A549 (cell line): ENCODE data around the gene RASSF3. TPM values are rescaled to one million over a fixed set of nuclear protein-coding genes. Genes with fewer than 3 reads are reported as not detected.

Source experiments
- ATAC-seq, 2 experiments: fragments of 200-7000 bp in 1 of 2; fragments of >200 bp in 1 of 2; cut with Nextera tagmentation in 1 of 2; cut with Tn5 transposase in 1 of 2; 3 replicates each; pipeline versions ENCODE4 v1.8.0 to v1.9.1; 2018 to 2020; ENCODE audit warnings: mild to moderate bottlenecking in 1 of 2, moderate library complexity in 1 of 2
- CTCF ChIA-PET: fragments of 300-600 bp; sonication (Branson Sonifier 250); formaldehyde crosslinking; extraction: SDS; loops from one replicate; lab custom pipeline; 2021; ENCODE audit warnings: antibody characterized with exemption, inconsistent platforms; lab: Yijun Ruan, JAX
- POLR2A ChIA-PET: fragments of 350-600 bp; formaldehyde crosslinking; extraction: SDS; loops from one replicate; lab custom pipeline; 2021; ENCODE audit warnings: antibody characterized with exemption, inconsistent platforms; lab: Yijun Ruan, JAX
- DNase-seq, 2 experiments: peaks; one replicate each; pipeline versions ENCODE4 v3.0.0 to v3.0.0-alpha.2; 2011 to 2016; ENCODE audit warnings: low read depth in 1 of 2, low spot score in 1 of 2
- FAIRE-seq: peaks from 2 replicates; lab custom pipeline; 2011; peaks lifted over from hg19 to GRCh38; lab: Jason Lieb, UNC
- H3K27ac ChIP-seq, 2 experiments: fragments of >200 bp; sonication (Bioruptor Twin); formaldehyde crosslinking; 3 replicates each; pipeline ENCODE4 v1.5.1; 2016 to 2017
- H3K4me1 ChIP-seq: fragments of >200 bp; sonication (Bioruptor Twin); formaldehyde crosslinking; 3 replicates; pipeline ENCODE4 v1.6.1; 2016
- H3K4me2 ChIP-seq: fragments of >200 bp; sonication (Bioruptor Twin); formaldehyde crosslinking; 3 replicates; pipeline ENCODE4 v1.6.1; 2016
- H3K4me3 ChIP-seq: fragments of >200 bp; sonication (Bioruptor Twin); formaldehyde crosslinking; 3 replicates; pipeline ENCODE4 v1.5.1; 2016
- H3K9me3 ChIP-seq: fragments of >200 bp; sonication (Bioruptor Twin); formaldehyde crosslinking; 3 replicates; pipeline ENCODE4 v1.6.1; 2016
- BHLHE40 ChIP-seq: IDR thresholded peaks from 2 replicates; pipeline ENCODE4 v1.6.1; 2012; ENCODE audit warnings: low read depth, low read length, inconsistent platforms
- CBX2 ChIP-seq: fragments of 200-600 bp; sonication (generic); IDR thresholded peaks from 2 replicates; pipeline ENCODE4 v1.6.1; 2016; ENCODE audit warnings: low read depth, mild to moderate bottlenecking, borderline replicate concordance
- CEBPB ChIP-seq, 2 experiments: fragments of >200 bp in 1 of 2; sonication (Bioruptor Twin) in 1 of 2; formaldehyde crosslinking in 1 of 2; IDR thresholded peaks; 2 replicates each; pipeline ENCODE4 v1.6.1; 2012 to 2016
- CHD2 ChIP-seq: fragments of 150-350 bp; IDR thresholded peaks from 2 replicates; pipeline ENCODE4 v1.6.1; 2014; ENCODE audit warnings: low read length; ENCODE audit not compliant: partially characterized antibody
- EHF ChIP-seq: fragments of 250-450 bp; sonication (Bioruptor Pico); IDR thresholded peaks from 2 replicates; pipeline ENCODE4 v1.5.0; 2020; ENCODE audit warnings: mild to moderate bottlenecking
- FOSL2 ChIP-seq, 2 experiments: fragments of 450-650 bp in 1 of 2; fragments of >200 bp in 1 of 2; sonication (Bioruptor Twin) in 1 of 2; formaldehyde crosslinking; IDR thresholded peaks; 2 replicates each; pipeline versions ENCODE4 v1.5.0 to v1.6.1; 2016 to 2020; ENCODE audit warnings: mild to moderate bottlenecking in 1 of 2, moderate library complexity in 1 of 2
- HDAC2 ChIP-seq: fragments of 200-600 bp; sonication (generic); IDR thresholded peaks from 2 replicates; pipeline ENCODE4 v1.6.1; 2016
- HEYL ChIP-seq: fragments of 250-450 bp; sonication (Bioruptor Pico); IDR thresholded peaks from 2 replicates; pipeline ENCODE4 v1.8.0; 2021; ENCODE audit warnings: mild to moderate bottlenecking, moderate library complexity
- JUN ChIP-seq, 2 experiments: fragments of >200 bp; sonication (Bioruptor Twin); formaldehyde crosslinking; IDR thresholded peaks; 2 replicates in 1 of 2; 3 replicates in 1 of 2; pipeline ENCODE4 v1.6.1; 2016 to 2017
- JUNB ChIP-seq: fragments of >200 bp; sonication (Bioruptor Twin); formaldehyde crosslinking; IDR thresholded peaks from 2 replicates; pipeline ENCODE4 v1.6.1; 2016
- MAFK ChIP-seq: fragments of 450-650 bp; IDR thresholded peaks from 2 replicates; pipeline ENCODE4 v1.6.1; 2014; ENCODE audit not compliant: partially characterized antibody
- MAZ ChIP-seq: fragments of 150-350 bp; IDR thresholded peaks from 2 replicates; pipeline ENCODE4 v1.6.1; 2014; ENCODE audit warnings: antibody characterized with exemption, low read depth, low read length, borderline replicate concordance
- NPAS2 ChIP-seq: fragments of 250-450 bp; sonication (Bioruptor Pico); IDR thresholded peaks from 2 replicates; pipeline ENCODE4 v1.8.0; 2022; ENCODE audit warnings: mild to moderate bottlenecking, moderate library complexity, borderline replicate concordance
- RAD21 ChIP-seq, 2 experiments: fragments of >200 bp in 1 of 2; sonication (Bioruptor Twin) in 1 of 2; formaldehyde crosslinking in 1 of 2; IDR thresholded peaks in 1 of 2; conservative IDR thresholded peaks in 1 of 2; 2 replicates in 1 of 2; 3 replicates in 1 of 2; pipeline ENCODE4 v1.6.1; 2012 to 2018; ENCODE audit warnings: inconsistent platforms in 1 of 2
- RNF2 ChIP-seq: fragments of 200-600 bp; sonication (generic); IDR thresholded peaks from 2 replicates; pipeline ENCODE4 v1.6.1; 2016; ENCODE audit warnings: low read depth, mild to moderate bottlenecking, antibody characterized with exemption, moderate library complexity, borderline replicate concordance
- SMC3 ChIP-seq: fragments of >200 bp; sonication (Bioruptor Twin); formaldehyde crosslinking; IDR thresholded peaks from 3 replicates; pipeline ENCODE4 v1.6.1; 2018; ENCODE audit warnings: inconsistent platforms
- SREBF2 ChIP-seq: fragments of 450-650 bp; IDR thresholded peaks from 2 replicates; pipeline ENCODE4 v1.6.1; 2014; ENCODE audit warnings: mild to moderate bottlenecking, moderate library complexity
- TFCP2L1 ChIP-seq: fragments of 250-450 bp; sonication (Bioruptor Pico); IDR thresholded peaks from 2 replicates; pipeline ENCODE4 v1.5.0; 2021; ENCODE audit warnings: mild to moderate bottlenecking
- TP53 ChIP-seq: fragments of 250-450 bp; sonication (Bioruptor Pico); IDR thresholded peaks from 2 replicates; pipeline ENCODE4 v1.5.0; 2021; ENCODE audit warnings: mild to moderate bottlenecking, moderate library complexity
- ZC3H11A ChIP-seq: fragments of 450-650 bp; IDR thresholded peaks from 2 replicates; pipeline ENCODE4 v1.6.1; 2014; ENCODE audit warnings: antibody characterized with exemption, mild to moderate bottlenecking
- ZSCAN20 ChIP-seq: fragments of 250-450 bp; sonication (Bioruptor Pico); IDR thresholded peaks from 2 replicates; pipeline ENCODE4 v1.8.0; 2022; ENCODE audit warnings: mild to moderate bottlenecking, moderate library complexity
- WGBS: methylation state at CpG from one replicate; pipeline ENCODE4 v1.1.6; 2017; ENCODE audit errors: missing lambda C conversion rate; 5-methylcytosine and 5-hydroxymethylcytosine counted together
- polyA plus RNA-seq, 4 experiments: library from polyadenylated mRNA; depleted of rRNA in 3 of 4; stranded (reverse); fragments of >200 nt; fragmentation: RNase III in 1 of 4; extraction: RNeasy Plus Mini Kit Qiagen cat#74134 plus additional on column Dnase treatment in 1 of 4; gene quantifications; 2 replicates in 3 of 4; 3 replicates in 1 of 4; pipeline ENCODE4 v1.2.3, GENCODE V29; 2011 to 2017
- TF ChIP-seq, protein P1 (sequence below): IDR thresholded peaks from 2 replicates; pipeline ENCODE4 v1.6.1; 2012
- TF ChIP-seq, protein P2 (sequence below): fragments of 250-450 bp; sonication (Bioruptor Pico); IDR thresholded peaks from 2 replicates; pipeline ENCODE4 v1.5.0; 2021; ENCODE audit warnings: mild to moderate bottlenecking, moderate library complexity, borderline replicate concordance
- TF ChIP-seq, protein P3 (sequence below): fragments of 450-650 bp; IDR thresholded peaks from 2 replicates; pipeline ENCODE4 v1.6.1; 2014; ENCODE audit warnings: antibody characterized with exemption
- TF ChIP-seq, protein P4 (sequence below): fragments of >200 bp; sonication (Bioruptor Twin); formaldehyde crosslinking; IDR thresholded peaks from 2 replicates; pipeline ENCODE4 v1.6.1; 2016
- TF ChIP-seq, protein P5 (sequence below): fragments of >200 bp; sonication (Bioruptor Twin); formaldehyde crosslinking; IDR thresholded peaks from 3 replicates; pipeline ENCODE4 v1.5.1; 2016

Gene RASSF3
- polyA plus RNA-seq, 2 of the 4 experiments (the other 2 are of a cell fraction), result 19.7 to 35.4 TPM

DNA sequence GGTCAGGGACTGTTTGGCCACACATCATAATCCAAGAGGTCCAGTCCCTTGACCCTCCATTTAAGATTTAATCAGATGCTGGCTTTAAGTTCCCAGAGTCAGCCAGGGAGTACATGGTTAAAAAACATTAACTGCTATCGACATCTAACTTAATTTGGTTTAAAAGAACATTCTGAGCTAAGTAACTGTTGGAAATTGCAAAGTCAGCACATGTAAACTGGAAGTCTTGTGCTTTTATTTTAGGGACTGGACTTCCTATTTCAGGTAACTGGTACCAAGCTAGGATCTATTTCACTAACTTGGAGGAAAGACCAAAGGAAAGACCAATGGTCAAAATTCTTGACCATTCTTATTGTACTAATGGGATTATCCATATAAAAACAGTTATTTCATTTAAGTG is 108.4 kb downstream of the RASSF3 start:
- ChIA-PET POLR2A (no interaction called here), CTCF (interaction anchor here (0.6 to 1.9 kb wide), 5 partner anchors 12 to 169 kb away, joined by 3 to 10 read pairs (median 3); no protein-coding TSS in a partner anchor)
- Histone ChIP-seq H3K4me1 (no peaks in the 10 kb centered on the region), H3K4me3 (no peak overlapping the region), H3K4me2 (no peak overlapping the region), H3K27ac (no peak overlapping the region), H3K9me3 (no peaks in the 10 kb centered on the region)
- WGBS, result 88% methylated on average over 1 of the region's 1 CpG
- DNase-seq (no peak), ATAC-seq (no peak), FAIRE-seq (no peak)
- TF ChIP-seq, protein P1, sequence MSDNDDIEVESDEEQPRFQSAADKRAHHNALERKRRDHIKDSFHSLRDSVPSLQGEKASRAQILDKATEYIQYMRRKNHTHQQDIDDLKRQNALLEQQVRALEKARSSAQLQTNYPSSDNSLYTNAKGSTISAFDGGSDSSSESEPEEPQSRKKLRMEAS, result no peak
- TF ChIP-seq MAFK, result peak; percentile 96

DNA sequence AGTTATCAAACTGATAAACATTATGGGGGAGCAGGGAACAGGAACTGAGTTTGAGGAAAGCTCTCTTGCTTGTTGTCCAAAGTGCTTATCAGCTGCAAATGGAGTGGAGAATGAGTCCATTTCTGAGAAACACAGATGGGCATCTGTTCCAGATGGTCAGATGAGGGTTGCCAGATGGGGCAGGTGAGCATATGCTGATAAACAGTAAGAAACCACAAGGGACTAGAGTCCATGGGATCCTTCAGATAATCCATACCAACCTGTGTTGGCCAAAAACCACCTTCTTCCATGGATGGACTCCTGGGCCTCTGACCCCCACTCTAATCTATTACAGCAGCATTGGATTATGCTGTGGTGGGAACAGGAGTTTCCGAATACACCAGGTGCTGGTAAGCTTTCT is 110.6 kb downstream of the RASSF3 start:
- no peak for ATAC-seq
- DNase-seq, result no peak
- FAIRE-seq, result no peak
- Histone ChIP-seq H3K27ac (no peak overlapping the region), H3K4me1 (no peaks in the 10 kb centered on the region), H3K4me2 (no peak overlapping the region), H3K9me3 (no peaks in the 10 kb centered on the region), H3K4me3 (no peak overlapping the region)
- ChIA-PET POLR2A (no interaction called here), CTCF (interaction anchor here (1.3 kb wide), 1 partner anchor 171 kb away, joined by 4 read pairs; no protein-coding TSS in a partner anchor)
- WGBS, result 85% methylated on average over 1 of the region's 1 CpG
- TF ChIP-seq RNF2, result no peak
- no peak for TF ChIP-seq ZSCAN20 (CRISPR knock-in tag)
- TF ChIP-seq, protein P2, sequence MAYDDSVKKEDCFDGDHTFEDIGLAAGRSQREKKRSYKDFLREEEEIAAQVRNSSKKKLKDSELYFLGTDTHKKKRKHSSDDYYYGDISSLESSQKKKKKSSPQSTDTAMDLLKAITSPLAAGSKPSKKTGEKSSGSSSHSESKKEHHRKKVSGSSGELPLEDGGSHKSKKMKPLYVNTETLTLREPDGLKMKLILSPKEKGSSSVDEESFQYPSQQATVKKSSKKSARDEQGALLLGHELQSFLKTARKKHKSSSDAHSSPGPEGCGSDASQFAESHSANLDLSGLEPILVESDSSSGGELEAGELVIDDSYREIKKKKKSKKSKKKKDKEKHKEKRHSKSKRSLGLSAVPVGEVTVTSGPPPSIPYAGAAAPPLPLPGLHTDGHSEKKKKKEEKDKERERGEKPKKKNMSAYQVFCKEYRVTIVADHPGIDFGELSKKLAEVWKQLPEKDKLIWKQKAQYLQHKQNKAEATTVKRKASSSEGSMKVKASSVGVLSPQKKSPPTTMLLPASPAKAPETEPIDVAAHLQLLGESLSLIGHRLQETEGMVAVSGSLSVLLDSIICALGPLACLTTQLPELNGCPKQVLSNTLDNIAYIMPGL (CRISPR knock-in tag), result no peak
- TF ChIP-seq CHD2, result no peak
- no peak for TF ChIP-seq ZC3H11A
- no peak for TF ChIP-seq FOSL2 (IDR thresholded peaks at IDR 0.05)
- TF ChIP-seq FOSL2 (CRISPR knock-in tag; IDR thresholded peaks at IDR 0.05), result no peak
- TF ChIP-seq EHF (CRISPR knock-in tag), result no peak
- no peak for TF ChIP-seq TP53 (CRISPR knock-in tag)
- TF ChIP-seq CEBPB (IDR thresholded peaks at IDR 0.05), result no peak
- TF ChIP-seq, protein P1, result no peak
- TF ChIP-seq HDAC2, result no peak
- no peak for TF ChIP-seq TFCP2L1 (CRISPR knock-in tag)
- TF ChIP-seq, protein P3, sequence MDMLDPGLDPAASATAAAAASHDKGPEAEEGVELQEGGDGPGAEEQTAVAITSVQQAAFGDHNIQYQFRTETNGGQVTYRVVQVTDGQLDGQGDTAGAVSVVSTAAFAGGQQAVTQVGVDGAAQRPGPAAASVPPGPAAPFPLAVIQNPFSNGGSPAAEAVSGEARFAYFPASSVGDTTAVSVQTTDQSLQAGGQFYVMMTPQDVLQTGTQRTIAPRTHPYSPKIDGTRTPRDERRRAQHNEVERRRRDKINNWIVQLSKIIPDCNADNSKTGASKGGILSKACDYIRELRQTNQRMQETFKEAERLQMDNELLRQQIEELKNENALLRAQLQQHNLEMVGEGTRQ, result no peak
- no peak for TF ChIP-seq RAD21 (conservative IDR thresholded peaks at IDR 0.05 in 1 of 2, IDR thresholded peaks at IDR 0.05 in 1 of 2)
- no peak for TF ChIP-seq BHLHE40
- TF ChIP-seq SREBF2, result no peak
- TF ChIP-seq SMC3, result no peak
- no peak for TF ChIP-seq CBX2
- TF ChIP-seq, protein P4, sequence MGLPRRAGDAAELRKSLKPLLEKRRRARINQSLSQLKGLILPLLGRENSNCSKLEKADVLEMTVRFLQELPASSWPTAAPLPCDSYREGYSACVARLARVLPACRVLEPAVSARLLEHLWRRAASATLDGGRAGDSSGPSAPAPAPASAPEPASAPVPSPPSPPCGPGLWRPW, result no peak
- TF ChIP-seq MAZ, result no peak

DNA sequence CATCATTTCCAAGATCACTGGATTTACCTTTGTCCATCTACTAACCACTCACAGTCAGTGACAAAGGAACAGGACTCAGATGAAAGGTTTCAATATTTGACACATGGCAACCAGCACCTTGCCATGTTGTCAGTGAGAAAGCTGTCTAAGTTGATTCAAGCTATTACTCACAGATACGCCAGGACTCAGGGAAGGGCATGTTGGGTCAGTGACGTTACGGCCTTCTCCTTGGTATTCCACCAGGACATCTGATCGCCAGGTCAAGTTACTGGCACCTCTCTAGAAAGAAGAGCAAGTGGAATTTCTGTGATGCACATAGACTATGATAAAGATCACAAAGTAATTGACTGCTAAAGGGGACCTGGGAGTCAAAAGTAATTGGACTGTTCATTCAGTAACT is 112.5 kb downstream of the RASSF3 start:
- no peak for FAIRE-seq
- Histone ChIP-seq H3K27ac (no peak overlapping the region), H3K4me1 (no peaks in the 10 kb centered on the region), H3K4me3 (no peak overlapping the region), H3K4me2 (no peak overlapping the region), H3K9me3 (no peaks in the 10 kb centered on the region)
- ATAC-seq, result no peak
- ChIA-PET CTCF (interaction anchor here (0.6 to 1.6 kb wide), 3 partner anchors 14 to 25 kb away, joined by 3 to 9 read pairs (median 3); no protein-coding TSS in a partner anchor), POLR2A (no interaction called here)
- WGBS, result 88% methylated on average over 4 of the region's 4 CpGs
- no peak for DNase-seq
- no peak for TF ChIP-seq BHLHE40
- no peak for TF ChIP-seq CBX2
- TF ChIP-seq NPAS2 (CRISPR knock-in tag), result no peak
- TF ChIP-seq HEYL (CRISPR knock-in tag), result no peak
- no peak for TF ChIP-seq ZSCAN20 (CRISPR knock-in tag)
- TF ChIP-seq, protein P2 (CRISPR knock-in tag), result no peak
- no peak for TF ChIP-seq JUN (IDR thresholded peaks at IDR 0.05)
- no peak for TF ChIP-seq MAFK
- TF ChIP-seq JUNB, result no peak
- TF ChIP-seq, protein P5, sequence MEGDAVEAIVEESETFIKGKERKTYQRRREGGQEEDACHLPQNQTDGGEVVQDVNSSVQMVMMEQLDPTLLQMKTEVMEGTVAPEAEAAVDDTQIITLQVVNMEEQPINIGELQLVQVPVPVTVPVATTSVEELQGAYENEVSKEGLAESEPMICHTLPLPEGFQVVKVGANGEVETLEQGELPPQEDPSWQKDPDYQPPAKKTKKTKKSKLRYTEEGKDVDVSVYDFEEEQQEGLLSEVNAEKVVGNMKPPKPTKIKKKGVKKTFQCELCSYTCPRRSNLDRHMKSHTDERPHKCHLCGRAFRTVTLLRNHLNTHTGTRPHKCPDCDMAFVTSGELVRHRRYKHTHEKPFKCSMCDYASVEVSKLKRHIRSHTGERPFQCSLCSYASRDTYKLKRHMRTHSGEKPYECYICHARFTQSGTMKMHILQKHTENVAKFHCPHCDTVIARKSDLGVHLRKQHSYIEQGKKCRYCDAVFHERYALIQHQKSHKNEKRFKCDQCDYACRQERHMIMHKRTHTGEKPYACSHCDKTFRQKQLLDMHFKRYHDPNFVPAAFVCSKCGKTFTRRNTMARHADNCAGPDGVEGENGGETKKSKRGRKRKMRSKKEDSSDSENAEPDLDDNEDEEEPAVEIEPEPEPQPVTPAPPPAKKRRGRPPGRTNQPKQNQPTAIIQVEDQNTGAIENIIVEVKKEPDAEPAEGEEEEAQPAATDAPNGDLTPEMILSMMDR, result no peak
- TF ChIP-seq ZC3H11A, result no peak
- TF ChIP-seq SREBF2, result no peak
